Ishikawa (cell line): Measurements from ENCODE around the gene PAM16.

Experiments used
- CEBPB ChIP-seq: IDR thresholded peaks from 2 replicates; pipeline ENCODE4 v1.6.1; 2012
- CREB1 ChIP-seq: IDR thresholded peaks from 2 replicates; pipeline ENCODE4 v1.6.1; 2012; ENCODE audit warnings: low read depth
- EP300 ChIP-seq: IDR thresholded peaks from 2 replicates; pipeline ENCODE4 v1.6.1; 2012; ENCODE audit warnings: borderline replicate concordance
- FOXM1 ChIP-seq: IDR thresholded peaks from 2 replicates; pipeline ENCODE4 v1.6.1; 2012; ENCODE audit warnings: low read depth, borderline replicate concordance
- MAX ChIP-seq: IDR thresholded peaks from 2 replicates; pipeline ENCODE4 v1.6.1; 2012
- NFIC ChIP-seq: IDR thresholded peaks from 2 replicates; pipeline ENCODE4 v1.6.1; 2012
- RAD21 ChIP-seq: IDR thresholded peaks from 2 replicates; pipeline ENCODE4 v1.6.1; 2012; ENCODE audit warnings: low read depth
- REST ChIP-seq: IDR thresholded peaks from 2 replicates; pipeline ENCODE4 v1.6.1; 2012; ENCODE audit warnings: low read depth, mild to moderate bottlenecking
- TAF1 ChIP-seq: IDR thresholded peaks from 2 replicates; pipeline ENCODE4 v1.6.1; 2012; ENCODE audit warnings: low read depth, mild to moderate bottlenecking
- TCF12 ChIP-seq: IDR thresholded peaks from 2 replicates; pipeline ENCODE4 v1.6.1; 2012; ENCODE audit warnings: low read depth
- TEAD4 ChIP-seq: IDR thresholded peaks from 2 replicates; pipeline ENCODE4 v1.6.1; 2012
- USF1 ChIP-seq: IDR thresholded peaks from 2 replicates; pipeline ENCODE4 v1.6.1; 2012
- YY1 ChIP-seq: IDR thresholded peaks from 2 replicates; pipeline ENCODE4 v1.6.1; 2012; ENCODE audit warnings: low read depth
- ZBTB7A ChIP-seq: IDR thresholded peaks from 2 replicates; pipeline ENCODE4 v1.6.1; 2012; ENCODE audit warnings: low read depth

GRCh38 chr16:4380119-4381063 lies 29.3 kb upstream of the PAM16 start:
- TF ChIP-seq MAX (peak; percentile 84), CEBPB (no peak), USF1 (no peak; the same call in 1 of the 2 replicates), REST (no peak), NFIC (peak; percentile 77), EP300 (peak; percentile 86), RAD21 (peak; percentile 8; the same call in 1 of the 2 replicates), TEAD4 (peak; percentile 75), YY1 (peak; percentile 67; the same call in 1 of the 2 replicates), TCF12 (peak; percentile 89), CREB1 (no peak), ZBTB7A (peak; percentile 31; the same call in 1 of the 2 replicates), FOXM1 (peak; percentile 36; the same call in 1 of the 2 replicates), TAF1 (no peak)
